NB4 (cell line): ENCODE measurements around the gene SGMS1.

Source experiments
- CTCF ChIP-seq: IDR thresholded peaks from one replicate; pipeline ENCODE4 v1.5.1; 2012; ENCODE audit warnings: low read depth, low read length
- MAX ChIP-seq: IDR thresholded peaks from 2 replicates; pipeline ENCODE4 v1.6.1; 2011; ENCODE audit warnings: low read depth, low read length
- MYC ChIP-seq: IDR thresholded peaks from 2 replicates; pipeline ENCODE4 v1.6.1; 2011; ENCODE audit warnings: low read depth, low read length
- POLR2A ChIP-seq: IDR thresholded peaks from 2 replicates; pipeline ENCODE4 v1.6.1; 2011; ENCODE audit warnings: mild to moderate bottlenecking; ENCODE audit not compliant: insufficient read length; ENCODE audit errors: extremely low read depth

GRCh38 chr10:50565301-50566083 lies 58.3 kb downstream of the SGMS1 start:
- TF ChIP-seq CTCF (no peak), POLR2A (no peak), MAX (no peak), MYC (no peak)
